ENCODE results near the gene NLGN1. TPM values are rescaled to one million over a fixed set of nuclear protein-coding genes. Genes with fewer than 3 reads are reported as not detected.

Gene NLGN1
- total and polyA plus RNA-seq, 9 of the 15 experiments (the other 6 are each of a cell fraction or from before 2014, with no cell fraction given) = under 0.01 to 0.01 TPM; not detected in 7

DNA sequence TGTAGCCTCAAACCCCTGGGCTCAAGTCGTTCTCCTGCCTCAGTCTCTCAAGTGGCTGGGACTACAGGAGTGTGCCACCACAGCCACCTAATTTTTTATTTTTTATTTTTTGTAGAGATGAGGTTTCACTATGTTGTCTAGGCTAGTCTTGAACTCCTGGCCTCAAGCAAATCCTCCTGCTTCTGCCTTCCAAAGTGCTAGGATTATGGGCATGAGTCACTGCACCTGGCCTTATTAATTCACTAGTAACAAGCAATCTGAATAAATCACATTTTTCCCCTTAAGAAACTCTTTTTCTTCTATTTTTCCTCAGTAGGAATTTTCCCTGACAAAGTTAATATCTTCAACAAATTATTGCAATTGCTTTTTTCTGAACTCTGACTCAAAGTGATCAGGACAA, 336.9 kb downstream of the NLGN1 start (continued):
- TF ChIP-seq, protein P1, sequence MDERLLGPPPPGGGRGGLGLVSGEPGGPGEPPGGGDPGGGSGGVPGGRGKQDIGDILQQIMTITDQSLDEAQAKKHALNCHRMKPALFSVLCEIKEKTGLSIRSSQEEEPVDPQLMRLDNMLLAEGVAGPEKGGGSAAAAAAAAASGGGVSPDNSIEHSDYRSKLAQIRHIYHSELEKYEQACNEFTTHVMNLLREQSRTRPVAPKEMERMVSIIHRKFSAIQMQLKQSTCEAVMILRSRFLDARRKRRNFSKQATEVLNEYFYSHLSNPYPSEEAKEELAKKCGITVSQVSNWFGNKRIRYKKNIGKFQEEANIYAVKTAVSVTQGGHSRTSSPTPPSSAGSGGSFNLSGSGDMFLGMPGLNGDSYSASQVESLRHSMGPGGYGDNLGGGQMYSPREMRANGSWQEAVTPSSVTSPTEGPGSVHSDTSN (CRISPR knock-in tag; IDR thresholded peaks at IDR 0.05; ENCODE audit: low read depth) = no peak
- TF ChIP-seq, protein P1 (tag; conservative IDR thresholded peaks at IDR 0.05; ENCODE audit: low read depth) = no peak
- TF ChIP-seq, protein P2, sequence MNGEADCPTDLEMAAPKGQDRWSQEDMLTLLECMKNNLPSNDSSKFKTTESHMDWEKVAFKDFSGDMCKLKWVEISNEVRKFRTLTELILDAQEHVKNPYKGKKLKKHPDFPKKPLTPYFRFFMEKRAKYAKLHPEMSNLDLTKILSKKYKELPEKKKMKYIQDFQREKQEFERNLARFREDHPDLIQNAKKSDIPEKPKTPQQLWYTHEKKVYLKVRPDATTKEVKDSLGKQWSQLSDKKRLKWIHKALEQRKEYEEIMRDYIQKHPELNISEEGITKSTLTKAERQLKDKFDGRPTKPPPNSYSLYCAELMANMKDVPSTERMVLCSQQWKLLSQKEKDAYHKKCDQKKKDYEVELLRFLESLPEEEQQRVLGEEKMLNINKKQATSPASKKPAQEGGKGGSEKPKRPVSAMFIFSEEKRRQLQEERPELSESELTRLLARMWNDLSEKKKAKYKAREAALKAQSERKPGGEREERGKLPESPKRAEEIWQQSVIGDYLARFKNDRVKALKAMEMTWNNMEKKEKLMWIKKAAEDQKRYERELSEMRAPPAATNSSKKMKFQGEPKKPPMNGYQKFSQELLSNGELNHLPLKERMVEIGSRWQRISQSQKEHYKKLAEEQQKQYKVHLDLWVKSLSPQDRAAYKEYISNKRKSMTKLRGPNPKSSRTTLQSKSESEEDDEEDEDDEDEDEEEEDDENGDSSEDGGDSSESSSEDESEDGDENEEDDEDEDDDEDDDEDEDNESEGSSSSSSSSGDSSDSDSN (IDR thresholded peaks at IDR 0.05; ENCODE audit: borderline replicate concordance in 1 of 2, low read depth in 2 of 2, low read length in 2 of 2) = no peak
- no peak for TF ChIP-seq POLR2AphosphoS5 (IDR thresholded peaks at IDR 0.05; ENCODE audit: control insufficient read depth, insufficient read depth, low read depth, low read length)

DNA sequence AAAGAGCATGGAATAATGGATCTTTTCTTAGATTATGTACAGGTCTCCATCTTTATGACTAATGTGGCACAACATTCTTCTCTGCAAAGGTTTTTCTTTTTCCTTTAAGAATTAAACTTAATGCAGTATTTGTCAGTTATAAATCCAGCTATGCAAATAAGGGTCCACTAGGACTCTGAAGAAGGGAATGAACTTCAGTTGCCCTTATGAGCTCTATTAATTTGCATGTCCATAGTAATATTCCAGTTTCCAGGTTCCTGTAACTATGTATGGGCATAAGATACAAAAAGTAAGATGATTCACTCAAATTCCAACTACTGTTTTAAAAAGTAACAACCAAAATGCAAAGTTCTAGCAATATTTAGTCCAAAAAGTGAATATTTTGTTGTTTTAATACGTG, 337.4 kb downstream of the NLGN1 start:
- 0% methylated on average over 1 of the region's 1 CpG for WGBS (ENCODE audit: insufficient coverage, low coverage, missing lambda C conversion rate)
- Histone ChIP-seq H3K9me1 (ENCODE audit: control insufficient read depth, insufficient read depth, low read length) (no peaks in the 10 kb centered on the region), H3K4me3 (no peak overlapping the region), H3K9me3 (replicated peaks; ENCODE audit: control insufficient read depth, insufficient read depth, low read depth, low read length) (no peaks in the 10 kb centered on the region), H3K9ac (ENCODE audit: insufficient read depth in 1 of 2, low read depth in 2 of 2, low read length in 2 of 2) (no peak overlapping the region), H3K4me2 (ENCODE audit: insufficient read depth, low read length) (no peak overlapping the region), H2AFZ (ENCODE audit: low read depth, low read length) (no peak overlapping the region), H3K27me3 (ENCODE audit: control insufficient read depth in 2 of 2, insufficient read depth in 2 of 2, low read length in 2 of 2) (no peaks in the 10 kb centered on the region), H3K4me1 (replicated peaks in 1 of 2; ENCODE audit: control insufficient read depth in 2 of 2, insufficient read depth in 2 of 2, low read length in 2 of 2) (no peaks in the 10 kb centered on the region), H3K79me2 (ENCODE audit: control insufficient read depth, insufficient read depth, low read length) (no peaks in the 10 kb centered on the region), H3K27ac (ENCODE audit: extremely low read depth, low read depth, low read length) (no peak overlapping the region), H4K20me1 (replicated peaks; ENCODE audit: control insufficient read depth, insufficient read depth, low read length) (no peaks in the 10 kb centered on the region), H3K36me3 (ENCODE audit: control insufficient read depth, insufficient read depth, low read length) (no peaks in the 10 kb centered on the region)
- no TSS peak for BruUV-seq (replicated peaks)
- in situ Hi-C loops (cut with MboI) = no loop called here
- ATAC-seq (no peak), DNase-seq (ENCODE audit: extremely low read depth in 1 of 4, low spot score in 3 of 4) (no peak), FAIRE-seq (no peak)
- intact Hi-C loops (cut with micrococcal nuclease) = no loop called here
- CTCF ChIA-PET (ENCODE audit: low intra/inter-chr PET ratio) = no interaction called here
- POLR2A ChIA-PET = no interaction called here
- TF ChIP-seq POLR2H (tag; IDR thresholded peaks at IDR 0.05; ENCODE audit: low read depth) (no peak), SLC30A9 (CRISPR knock-in tag; IDR thresholded peaks at IDR 0.05) (no peak), KDM2B (CRISPR knock-in tag; IDR thresholded peaks at IDR 0.05) (no peak), GABPB2 (CRISPR knock-in tag; conservative IDR thresholded peaks at IDR 0.05) (no peak), FOS (IDR thresholded peaks at IDR 0.05; ENCODE audit: extremely low read depth, insufficient read length) (no peak), RFX7 (CRISPR knock-in tag; IDR thresholded peaks at IDR 0.05) (no peak), GTF2E2 (tag; IDR thresholded peaks at IDR 0.05) (no peak), TEAD2 (tag; IDR thresholded peaks at IDR 0.05) (no peak), EP300 (IDR thresholded peaks at IDR 0.05; ENCODE audit: low read length) (no peak)
- TF ChIP-seq, protein P3, sequence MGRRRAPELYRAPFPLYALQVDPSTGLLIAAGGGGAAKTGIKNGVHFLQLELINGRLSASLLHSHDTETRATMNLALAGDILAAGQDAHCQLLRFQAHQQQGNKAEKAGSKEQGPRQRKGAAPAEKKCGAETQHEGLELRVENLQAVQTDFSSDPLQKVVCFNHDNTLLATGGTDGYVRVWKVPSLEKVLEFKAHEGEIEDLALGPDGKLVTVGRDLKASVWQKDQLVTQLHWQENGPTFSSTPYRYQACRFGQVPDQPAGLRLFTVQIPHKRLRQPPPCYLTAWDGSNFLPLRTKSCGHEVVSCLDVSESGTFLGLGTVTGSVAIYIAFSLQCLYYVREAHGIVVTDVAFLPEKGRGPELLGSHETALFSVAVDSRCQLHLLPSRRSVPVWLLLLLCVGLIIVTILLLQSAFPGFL (CRISPR knock-in tag; IDR thresholded peaks at IDR 0.05) = no peak
- TF ChIP-seq, protein P4, sequence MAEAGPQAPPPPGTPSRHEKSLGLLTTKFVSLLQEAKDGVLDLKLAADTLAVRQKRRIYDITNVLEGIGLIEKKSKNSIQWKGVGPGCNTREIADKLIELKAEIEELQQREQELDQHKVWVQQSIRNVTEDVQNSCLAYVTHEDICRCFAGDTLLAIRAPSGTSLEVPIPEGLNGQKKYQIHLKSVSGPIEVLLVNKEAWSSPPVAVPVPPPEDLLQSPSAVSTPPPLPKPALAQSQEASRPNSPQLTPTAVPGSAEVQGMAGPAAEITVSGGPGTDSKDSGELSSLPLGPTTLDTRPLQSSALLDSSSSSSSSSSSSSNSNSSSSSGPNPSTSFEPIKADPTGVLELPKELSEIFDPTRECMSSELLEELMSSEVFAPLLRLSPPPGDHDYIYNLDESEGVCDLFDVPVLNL (CRISPR knock-in tag; IDR thresholded peaks at IDR 0.05; ENCODE audit: low read depth) = no peak
